ENCODE measurements around the gene ACKR3.

GRCh38 chr2:236536727-236537398 lies 32.8 kb upstream of the ACKR3 start:
- TF ChIP-seq EZH2phosphoT487 (IDR thresholded peaks at IDR 0.05; ENCODE audit: borderline replicate concordance, low read depth, low read length) (no peak), CTCF (conservative IDR thresholded peaks at IDR 0.05; ENCODE audit: low read length) (no peak)
